Loucy (cell line): Measurements from ENCODE around the gene HDGFL1.

ENCODE experiments used
- CTCF ChIP-seq: fragments of 200-600 bp; sonication (generic); conservative IDR thresholded peaks from 2 replicates; pipeline ENCODE4 v1.5.1; 2014; ENCODE audit warnings: mild to moderate bottlenecking, antibody characterized with exemption, low read length
- EZH2phosphoT487 ChIP-seq: fragments of 200-600 bp; IDR thresholded peaks from 2 replicates; pipeline ENCODE4 v1.6.1; 2018; ENCODE audit warnings: antibody characterized with exemption, mild to moderate bottlenecking, moderate library complexity, borderline replicate concordance

GRCh38 chr6:22612236-22612635 lies 42.9 kb downstream of the HDGFL1 start:
- TF ChIP-seq CTCF: no peak
- no peak for TF ChIP-seq EZH2phosphoT487
